Transverse colon (tissue), 4 donors: ENCODE measurements around the gene VPS13C. TPM values are rescaled to one million over a fixed set of nuclear protein-coding genes. Genes with fewer than 3 reads are reported as not detected.

Source experiments
- DNase-seq: peaks from one replicate; pipeline ENCODE4 v3.0.0-alpha.2; 2019
- H3K27ac ChIP-seq, 4 donors: fragments of 200-600 bp; sonication (generic); 2 replicates each; pipeline ENCODE4 v1.5.1; 2016 to 2018; ENCODE audit warnings: inconsistent platforms in 4 of 4
- H3K27me3 ChIP-seq: fragments of 200-600 bp; sonication (generic); 2 replicates; pipeline ENCODE4 v1.5.1; 2017; ENCODE audit warnings: inconsistent platforms
- H3K36me3 ChIP-seq, 4 donors: fragments of 200-600 bp; sonication (generic); 2 replicates each; pipeline ENCODE4 v1.5.1; 2017 to 2019; ENCODE audit warnings: inconsistent platforms in 4 of 4
- H3K4me1 ChIP-seq, 4 donors: fragments of 200-600 bp; sonication (generic); 2 replicates each; pipeline ENCODE4 v1.5.1; 2017 to 2020; ENCODE audit warnings: inconsistent platforms in 4 of 4
- H3K4me3 ChIP-seq, 4 donors: fragments of 200-600 bp; sonication (generic); 1 replicate in 1 of 4; 2 replicates in 3 of 4; pipeline versions ENCODE4 v1.5.1 to v1.6.1; 2017 to 2019; ENCODE audit warnings: inconsistent platforms in 4 of 4
- H3K9me3 ChIP-seq, 2 donors: fragments of 200-600 bp; sonication (generic); 2 replicates each; pipeline ENCODE4 v1.5.1; 2017 to 2019; ENCODE audit warnings: inconsistent platforms in 2 of 2
- CTCF ChIP-seq, 5 experiments: fragments of 200-600 bp in 3 of 5; fragments of 450-650 bp in 2 of 5; sonication (generic) in 3 of 5; IDR thresholded peaks; 1 replicate in 2 of 5; 2 replicates in 3 of 5; pipeline ENCODE4 v1.5.1; 2016 to 2017; ENCODE audit warnings: antibody characterized with exemption in 5 of 5, inconsistent platforms in 3 of 5, mild to moderate bottlenecking in 2 of 5, moderate library complexity in 1 of 5
- EP300 ChIP-seq: sonication (generic); formaldehyde crosslinking; IDR thresholded peaks from one replicate; pipeline ENCODE4 v1.6.1; 2017; ENCODE audit warnings: antibody characterized with exemption, low read depth
- POLR2A ChIP-seq: fragments of 450-650 bp; IDR thresholded peaks from one replicate; pipeline ENCODE4 v1.6.1; 2016; ENCODE audit warnings: antibody characterized with exemption, mild to moderate bottlenecking, moderate library complexity
- POLR2AphosphoS5 ChIP-seq, 3 donors: sonication (generic); formaldehyde crosslinking; IDR thresholded peaks; one replicate each; pipeline ENCODE4 v1.6.1; 2016; ENCODE audit warnings: antibody characterized with exemption in 3 of 3
- WGBS, 2 donors: methylation state at CpG; one replicate each; pipeline ENCODE4 v1.1.5; 2018; ENCODE audit warnings: low coverage in 1 of 2; 5-methylcytosine and 5-hydroxymethylcytosine counted together
- in situ Hi-C, 4 donors: fragments of 200-750 bp; cut with MboI; loops; one replicate each; pipeline versions ENCODE4 v1.15.0 to v1.15.1; 2017; ENCODE audit warnings: low sequenced_read_pairs in 3 of 4, low pct_ligation_motif_present in 1 of 4, low pct_unique_long_range_greater_than_20kb in 1 of 4
- intact Hi-C: fragments of 100-400 bp; cut with DNase I; formaldehyde crosslinking; loops from one replicate; pipeline ENCODE4 v1.15.1; 2023; ENCODE audit warnings: low total_unique reads
- total RNA-seq, 4 donors: library from RNA; depleted of rRNA; stranded (reverse); fragments of >200 nt; gene quantifications; one replicate each; pipeline ENCODE4 v1.1.0, GENCODE V29; 2016

VPS13C gene
- total RNA-seq, 4 donors from 2014 or later = 48.3 to 105 (median 73.2) TPM

- Histone ChIP-seq H3K4me1 (no peaks in the 10 kb centered on the region), H3K27me3 (no peaks in the 10 kb centered on the region), H3K9me3 (no peaks in the 10 kb centered on the region), H3K27ac (no peak overlapping the region), H3K36me3 (peaks cover 0 to 67% (median 21%) of the 10 kb centered on the region in 4 donors), H3K4me3 (no peak overlapping the region)
- in situ Hi-C loops = no loop called here
- intact Hi-C loops = no loop called here
- TF ChIP-seq EP300 (no peak), CTCF (IDR thresholded peaks at IDR 0.05) (no peak), POLR2AphosphoS5 (IDR thresholded peaks at IDR 0.05) (no peak), POLR2A (no peak)
- DNase-seq = no peak
Measured at GRCh38 chr15:61946778-61947177, 113.5 kb downstream of the VPS13C start.

- Histone ChIP-seq H3K27me3 (no peaks in the 10 kb centered on the region), H3K4me1 (no peaks in the 10 kb centered on the region), H3K9me3 (no peaks in the 10 kb centered on the region), H3K36me3 (peaks cover 0 to 69% (median 23%) of the 10 kb centered on the region in 4 donors), H3K4me3 (no peak overlapping the region), H3K27ac (no peak overlapping the region)
- no peak for DNase-seq
- in situ Hi-C loops (no loop called here), intact Hi-C loops (no loop called here)
- WGBS, 2 donors = 90 to 91% methylated on average over 2 of the region's 2 CpGs
- TF ChIP-seq EP300 (no peak), POLR2A (no peak)
Measured at GRCh38 chr15:61943992-61944391, 116.3 kb downstream of the VPS13C start.

GRCh38 chr15:61938249-61938648 lies 122.0 kb downstream of the VPS13C start:
- DNase-seq = no peak
- no peaks in the 10 kb centered on the region for H3K4me1 ChIP-seq
- peaks cover 0 to 31% (median 7%) of the 10 kb centered on the region in 4 donors for H3K36me3 ChIP-seq
- no peaks in the 10 kb centered on the region for H3K9me3 ChIP-seq
- in situ Hi-C loops = no loop called here
- H3K4me3 ChIP-seq = no peak overlapping the region
- 67 to 91% methylated on average over 1 of the region's 1 CpG for WGBS, 2 donors
- no peaks in the 10 kb centered on the region for H3K27me3 ChIP-seq
- no peak for TF ChIP-seq CTCF (IDR thresholded peaks at IDR 0.05)
- no peak for TF ChIP-seq EP300
- TF ChIP-seq POLR2AphosphoS5 (IDR thresholded peaks at IDR 0.05) = no peak
- TF ChIP-seq POLR2A = no peak
- H3K27ac ChIP-seq = no peak overlapping the region
- intact Hi-C loops = no loop called here

GRCh38 chr15:61936528-61937195 lies 123.6 kb downstream of the VPS13C start:
- in situ Hi-C loops (no loop called here), intact Hi-C loops (no loop called here)
- H3K4me3 ChIP-seq = no peak overlapping the region
- TF ChIP-seq EP300 (no peak), POLR2A (no peak), POLR2AphosphoS5 (IDR thresholded peaks at IDR 0.05) (no peak), CTCF (IDR thresholded peaks at IDR 0.05) (no peak)
- DNase-seq = no peak
- no peaks in the 10 kb centered on the region for H3K9me3 ChIP-seq
- no peaks in the 10 kb centered on the region for H3K27me3 ChIP-seq
- no peaks in the 10 kb centered on the region for H3K4me1 ChIP-seq
- H3K27ac ChIP-seq = no peak overlapping the region
- WGBS, 2 donors = 63 to 83% methylated on average over 3 to 4 of the region's 4 CpGs
- peaks cover 0 to 26% (median 2%) of the 10 kb centered on the region in 4 donors for H3K36me3 ChIP-seq

- peaks cover 0 to 26% (median 1%) of the 10 kb centered on the region in 4 donors for H3K36me3 ChIP-seq
- H3K4me3 ChIP-seq = no peak overlapping the region
- 94 to 100% methylated on average over 4 of the region's 4 CpGs for WGBS, 2 donors
- H3K4me1 ChIP-seq = no peaks in the 10 kb centered on the region
- in situ Hi-C loops = no loop called here
- no peak for DNase-seq
- intact Hi-C loops = no loop called here
- no peaks in the 10 kb centered on the region for H3K27me3 ChIP-seq
- no peaks in the 10 kb centered on the region for H3K9me3 ChIP-seq
- no peak overlapping the region for H3K27ac ChIP-seq
- TF ChIP-seq CTCF (IDR thresholded peaks at IDR 0.05) = no peak
- TF ChIP-seq EP300 = no peak
- no peak for TF ChIP-seq POLR2AphosphoS5 (IDR thresholded peaks at IDR 0.05)
Measured at GRCh38 chr15:61935493-61935892, 124.8 kb downstream of the VPS13C start.
